NCI-H82 treated with DMSO at 0.1 percent for 48 hours (cell line): Measurements from ENCODE around the gene PLEKHH3.
"Not testable (repeated sequence)": the region's sequence is repeated elsewhere in the genome, so short reads cannot be mapped to it uniquely, and the experiment has no call there.

Experiments used
- DNase-seq: peaks from one replicate; lab custom pipeline; 2025; ENCODE audit not compliant: unreplicated experiment; lab: John Stamatoyannopoulos, UW

Gene PLEKHH3

GRCh38 chr17:42672038-42672437, 4.8 kb downstream of the PLEKHH3 start:
- no peak for DNase-seq

- no peak for DNase-seq
Observed at GRCh38 chr17:42670789-42671657, 5.8 kb downstream of the PLEKHH3 start.

- DNase-seq = no peak
Observed at GRCh38 chr17:42669977-42670788, 6.6 kb downstream of the PLEKHH3 start.

GRCh38 chr17:42669705-42669976, 7.2 kb downstream of the PLEKHH3 start:
- no peak for DNase-seq

GRCh38 chr17:42667088-42667951, 9.5 kb downstream of the PLEKHH3 start:
- no peak for DNase-seq

- DNase-seq = not testable (repeated sequence)
Observed at GRCh38 chr17:42666126-42666525, 10.7 kb downstream of the PLEKHH3 start.

- DNase-seq = no peak
Observed at GRCh38 chr17:42665581-42666001, 11.2 kb downstream of the PLEKHH3 start.

- DNase-seq = no peak
Observed at GRCh38 chr17:42660692-42661345, 16.0 kb downstream of the PLEKHH3 start.

GRCh38 chr17:42659932-42660274, 16.9 kb downstream of the PLEKHH3 start:
- DNase-seq = not testable (repeated sequence)

GRCh38 chr17:42659079-42659931, 17.5 kb downstream of the PLEKHH3 start, which contains the start of gene TUBG2:
TUBG2 (plus strand) TSS chr17:42659284; CDS start chr17:42659504, 220 bp downstream.
- DNase-seq = peak; percentile 73

GRCh38 chr17:42657824-42658588, 18.8 kb downstream of the PLEKHH3 start:
- DNase-seq = no peak

- DNase-seq = no peak
Observed at GRCh38 chr17:42655528-42655927, 21.3 kb downstream of the PLEKHH3 start.

- no peak for DNase-seq
Observed at GRCh38 chr17:42653179-42654124, 23.3 kb downstream of the PLEKHH3 start.

GRCh38 chr17:42651392-42651791, 25.4 kb downstream of the PLEKHH3 start:
- no peak for DNase-seq

GRCh38 chr17:42647778-42648177, 29.0 kb downstream of the PLEKHH3 start:
- no peak for DNase-seq

GRCh38 chr17:42642336-42642735, 34.5 kb downstream of the PLEKHH3 start:
- DNase-seq = no peak

- no peak for DNase-seq
Observed at GRCh38 chr17:42640121-42640520, 36.7 kb downstream of the PLEKHH3 start.

GRCh38 chr17:42639525-42640113, 37.2 kb downstream of the PLEKHH3 start:
- DNase-seq = no peak
